Esophagus (tissue), 2 donors: Measurements from ENCODE around the gene NANS. TPM values are rescaled to one million over a fixed set of nuclear protein-coding genes. Genes with fewer than 3 reads are reported as not detected.

Experiments used
- H3K27ac ChIP-seq, 2 donors: one replicate each; pipeline ENCODE4 v1.5.1; 2013; ENCODE audit warnings: low read depth in 2 of 2, mild to moderate bottlenecking in 2 of 2, inconsistent platforms in 1 of 2, low read length in 1 of 2, moderate library complexity in 1 of 2
- H3K27me3 ChIP-seq, 2 donors: one replicate each; pipeline ENCODE4 v1.6.1; 2013; ENCODE audit warnings: low read length in 2 of 2, control low read depth in 1 of 2, mild to moderate bottlenecking in 1 of 2; ENCODE audit not compliant: insufficient read depth in 2 of 2, control insufficient read depth in 1 of 2
- H3K36me3 ChIP-seq, 2 donors: one replicate each; pipeline ENCODE4 v1.6.1; 2013; ENCODE audit warnings: low read length in 1 of 2; ENCODE audit not compliant: control insufficient read depth in 2 of 2, insufficient read depth in 2 of 2
- H3K4me1 ChIP-seq, 2 donors: one replicate each; pipeline ENCODE4 v1.6.1; 2013; ENCODE audit warnings: low read length in 1 of 2; ENCODE audit not compliant: control insufficient read depth in 2 of 2, insufficient read depth in 2 of 2
- H3K4me3 ChIP-seq, 2 donors: one replicate each; pipeline ENCODE4 v1.5.1; 2013; ENCODE audit warnings: low read length in 2 of 2, mild to moderate bottlenecking in 2 of 2, low read depth in 1 of 2, moderate library complexity in 1 of 2
- H3K9me3 ChIP-seq, 2 donors: one replicate each; pipeline ENCODE4 v1.6.1; 2013; ENCODE audit warnings: mild to moderate bottlenecking in 2 of 2, low read depth in 1 of 2, low read length in 1 of 2, moderate library complexity in 1 of 2; ENCODE audit not compliant: control insufficient read depth in 2 of 2, insufficient read depth in 1 of 2
- WGBS, 2 donors: extraction: QIAGEN DNeasy Blood & Tissue Kit; methylation state at CpG; one replicate each; pipeline ENCODE4 v1.1.7; 2013; 5-methylcytosine and 5-hydroxymethylcytosine counted together
- polyA plus RNA-seq, 2 donors: library from polyadenylated mRNA; stranded (reverse); fragments of 200-250 nt; gene quantifications; one replicate each; pipeline ENCODE4 v1.2.3, GENCODE V29; 2013
- donor health status: healthy with polysubstance abuse.
- donor health status: Bipolar disorder and iron deficiency.

NANS gene
- polyA plus RNA-seq, 2 donors = 48.7 to 54.0 TPM

GRCh38 chr9:98092613-98092931, 36.0 kb downstream of the NANS start:
- no peak overlapping the region for H3K4me3 ChIP-seq
- peaks cover 3 to 18% of the 10 kb centered on the region in 2 donors for H3K36me3 ChIP-seq
- no peaks in the 10 kb centered on the region for H3K9me3 ChIP-seq
- H3K4me1 ChIP-seq = peaks cover 0 to 4% of the 10 kb centered on the region in 2 donors
- WGBS, 2 donors = 82 to 86% methylated on average over 11 of the region's 11 CpGs
- H3K27me3 ChIP-seq = no peaks in the 10 kb centered on the region
- H3K27ac ChIP-seq = no peak overlapping the region

- H3K36me3 ChIP-seq = peaks cover 3 to 21% of the 10 kb centered on the region in 2 donors
- H3K9me3 ChIP-seq = no peaks in the 10 kb centered on the region
- no peaks in the 10 kb centered on the region for H3K4me1 ChIP-seq
- H3K27me3 ChIP-seq = no peaks in the 10 kb centered on the region
- H3K27ac ChIP-seq = no peak overlapping the region
- H3K4me3 ChIP-seq = no peak overlapping the region
- WGBS, 2 donors = 71 to 80% methylated on average over 4 of the region's 4 CpGs
These were observed 37.8 kb downstream of the NANS start for GRCh38 chr9:98094316-98094715.

GRCh38 chr9:98094851-98095250, 38.3 kb downstream of the NANS start:
- Histone ChIP-seq H3K36me3 (peaks cover 3 to 21% of the 10 kb centered on the region in 2 donors), H3K9me3 (no peaks in the 10 kb centered on the region), H3K4me1 (peaks cover 0 to 3% of the 10 kb centered on the region in 2 donors), H3K27me3 (no peaks in the 10 kb centered on the region), H3K4me3 (no peak overlapping the region), H3K27ac (no peak overlapping the region)
- 95 to 96% methylated on average over 16 of the region's 16 CpGs for whole genome bisulfite sequencing, 2 donors

GRCh38 chr9:98095401-98095800, 38.9 kb downstream of the NANS start:
- Histone ChIP-seq H3K4me1 (peaks cover 0 to 3% of the 10 kb centered on the region in 2 donors), H3K4me3 (no peak overlapping the region), H3K27ac (no peak overlapping the region), H3K36me3 (peaks cover 3 to 21% of the 10 kb centered on the region in 2 donors), H3K9me3 (no peaks in the 10 kb centered on the region), H3K27me3 (no peaks in the 10 kb centered on the region)
- WGBS, 2 donors = 89 to 90% methylated on average over 7 of the region's 7 CpGs

GRCh38 chr9:98096091-98096490, 39.6 kb downstream of the NANS start:
- Histone ChIP-seq H3K9me3 (no peaks in the 10 kb centered on the region), H3K4me1 (peaks cover 0 to 3% of the 10 kb centered on the region in 2 donors), H3K27ac (no peak overlapping the region), H3K36me3 (peaks cover 3 to 21% of the 10 kb centered on the region in 2 donors), H3K4me3 (no peak overlapping the region), H3K27me3 (no peaks in the 10 kb centered on the region)
- WGBS, 2 donors = 95% methylated on average over 5 of the region's 5 CpGs

GRCh38 chr9:98097836-98098235, 41.3 kb downstream of the NANS start:
- Histone ChIP-seq H3K4me1 (peaks cover 0 to 3% of the 10 kb centered on the region in 2 donors), H3K4me3 (no peak overlapping the region), H3K27me3 (no peaks in the 10 kb centered on the region), H3K9me3 (no peaks in the 10 kb centered on the region), H3K27ac (peak overlapping the region in 1 of 2 donors; percentile 62), H3K36me3 (peaks cover 3 to 21% of the 10 kb centered on the region in 2 donors)
- 40 to 56% methylated on average over 4 of the region's 4 CpGs for WGBS, 2 donors

- H3K4me3 ChIP-seq = no peak overlapping the region
- H3K4me1 ChIP-seq = peaks cover 0 to 3% of the 10 kb centered on the region in 2 donors
- peak overlapping the region; percentile 94 to 96 for H3K27ac ChIP-seq
- no peaks in the 10 kb centered on the region for H3K9me3 ChIP-seq
- WGBS, 2 donors = 90 to 96% methylated on average over 2 of the region's 2 CpGs
- no peaks in the 10 kb centered on the region for H3K27me3 ChIP-seq
- peaks cover 3 to 19% of the 10 kb centered on the region in 2 donors for H3K36me3 ChIP-seq
These were observed 42.8 kb downstream of the NANS start for GRCh38 chr9:98099346-98099745.

- Histone ChIP-seq H3K4me1 (peaks cover 0 to 3% of the 10 kb centered on the region in 2 donors), H3K4me3 (peak overlapping the region in 1 of 2 donors; percentile 1), H3K36me3 (peaks cover 3 to 15% of the 10 kb centered on the region in 2 donors), H3K27me3 (no peaks in the 10 kb centered on the region), H3K27ac (peak overlapping the region; percentile 94 to 96), H3K9me3 (no peaks in the 10 kb centered on the region)
- WGBS, 2 donors = 44 to 47% methylated on average over 5 of the region's 5 CpGs
These were observed 43.4 kb downstream of the NANS start for GRCh38 chr9:98099898-98100297.

- Histone ChIP-seq H3K27ac (no peak overlapping the region), H3K4me3 (no peak overlapping the region), H3K36me3 (peaks cover 0 to 13% of the 10 kb centered on the region in 2 donors), H3K27me3 (no peaks in the 10 kb centered on the region), H3K9me3 (no peaks in the 10 kb centered on the region), H3K4me1 (peaks cover 0 to 3% of the 10 kb centered on the region in 2 donors)
These were observed 43.9 kb downstream of the NANS start for GRCh38 chr9:98100456-98100855.

GRCh38 chr9:98101416-98101815, 44.9 kb downstream of the NANS start:
- H3K9me3 ChIP-seq = no peaks in the 10 kb centered on the region

More at GRCh38 chr9:98101416-98101815, 44.9 kb downstream of the NANS start:
- 86 to 88% methylated on average over 7 of the region's 7 CpGs for WGBS, 2 donors
- Histone ChIP-seq H3K27me3 (no peaks in the 10 kb centered on the region), H3K4me3 (no peak overlapping the region), H3K27ac (peak overlapping the region; percentile 15 to 20), H3K36me3 (peaks cover 0 to 8% of the 10 kb centered on the region in 2 donors), H3K4me1 (peaks cover 0 to 3% of the 10 kb centered on the region in 2 donors)
